Measurements from ENCODE around the gene LRRC74B.
"Not testable (repeated sequence)": the region's sequence is repeated elsewhere in the genome, so short reads cannot be mapped to it uniquely, and the experiment has no call there.

GRCh38 chr22:21039158-21039557 is 6.6 kb upstream of the LRRC74B start:
- TF ChIP-seq, protein P1, sequence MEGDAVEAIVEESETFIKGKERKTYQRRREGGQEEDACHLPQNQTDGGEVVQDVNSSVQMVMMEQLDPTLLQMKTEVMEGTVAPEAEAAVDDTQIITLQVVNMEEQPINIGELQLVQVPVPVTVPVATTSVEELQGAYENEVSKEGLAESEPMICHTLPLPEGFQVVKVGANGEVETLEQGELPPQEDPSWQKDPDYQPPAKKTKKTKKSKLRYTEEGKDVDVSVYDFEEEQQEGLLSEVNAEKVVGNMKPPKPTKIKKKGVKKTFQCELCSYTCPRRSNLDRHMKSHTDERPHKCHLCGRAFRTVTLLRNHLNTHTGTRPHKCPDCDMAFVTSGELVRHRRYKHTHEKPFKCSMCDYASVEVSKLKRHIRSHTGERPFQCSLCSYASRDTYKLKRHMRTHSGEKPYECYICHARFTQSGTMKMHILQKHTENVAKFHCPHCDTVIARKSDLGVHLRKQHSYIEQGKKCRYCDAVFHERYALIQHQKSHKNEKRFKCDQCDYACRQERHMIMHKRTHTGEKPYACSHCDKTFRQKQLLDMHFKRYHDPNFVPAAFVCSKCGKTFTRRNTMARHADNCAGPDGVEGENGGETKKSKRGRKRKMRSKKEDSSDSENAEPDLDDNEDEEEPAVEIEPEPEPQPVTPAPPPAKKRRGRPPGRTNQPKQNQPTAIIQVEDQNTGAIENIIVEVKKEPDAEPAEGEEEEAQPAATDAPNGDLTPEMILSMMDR (IDR thresholded peaks at IDR 0.05), result not testable (repeated sequence)
- TF ChIP-seq POLR2A (IDR thresholded peaks at IDR 0.05), result not testable (repeated sequence)

Data from suprapubic skin (tissue), 3 donors.